PFSK-1 (cell line): ENCODE measurements around the gene SLC9A9.

Experiments
- POLR2AphosphoS5 ChIP-seq: IDR thresholded peaks from 2 replicates; pipeline ENCODE4 v1.6.1; 2012; ENCODE audit warnings: low read depth, mild to moderate bottlenecking, control low read depth, low read length, moderate library complexity
- REST ChIP-seq, 2 experiments: IDR thresholded peaks; 2 replicates each; pipeline versions ENCODE4 v1.6.1 to v1.8.0; 2011 to 2012; ENCODE audit warnings: low read depth in 2 of 2, low read length in 2 of 2, control low read depth in 1 of 2, inconsistent platforms in 1 of 2, mild to moderate bottlenecking in 1 of 2, moderate library complexity in 1 of 2; ENCODE audit not compliant: insufficient read depth in 1 of 2
- SIN3A ChIP-seq: IDR thresholded peaks from 2 replicates; pipeline ENCODE4 v1.6.1; 2012; ENCODE audit warnings: mild to moderate bottlenecking, low read length, moderate library complexity, borderline replicate concordance; ENCODE audit not compliant: insufficient read depth
- TAF1 ChIP-seq: IDR thresholded peaks from 2 replicates; pipeline ENCODE4 v1.6.1; 2012; ENCODE audit warnings: low read length, control low read depth, borderline replicate concordance; ENCODE audit not compliant: insufficient read depth

GRCh38 chr3:143676021-143676420 is 172.2 kb downstream of the SLC9A9 start:
- TF ChIP-seq TAF1 (no peak), REST (IDR thresholded peaks at IDR 0.05; ENCODE audit: insufficient read depth in 1 of 2, low read depth in 2 of 2, low read length in 2 of 2) (no peak), SIN3A (no peak), POLR2AphosphoS5 (no peak)
